T47D (cell line): Measurements from ENCODE around the gene CTSW.
A peak's percentile ranks its signal among the peaks of the same experiment; 100 is the strongest.

Experiments
- DNase-seq, 2 experiments: peaks; one replicate each; pipeline versions ENCODE4 v3.0.0 to v3.0.0-alpha.2; 2011 to 2012; ENCODE audit warnings: low read depth in 1 of 2, low spot score in 1 of 2
- JUND ChIP-seq: IDR thresholded peaks from 2 replicates; pipeline ENCODE4 v1.6.1; 2012; ENCODE audit warnings: low read depth
- in situ Hi-C: cut with HindIII; loops from 2 replicates; pipeline ENCODE4 v1.10.0; 2016; ENCODE audit warnings: low sequenced_read_pairs, low pct_unique_long_range_greater_than_20kb

The CTSW gene

DNA sequence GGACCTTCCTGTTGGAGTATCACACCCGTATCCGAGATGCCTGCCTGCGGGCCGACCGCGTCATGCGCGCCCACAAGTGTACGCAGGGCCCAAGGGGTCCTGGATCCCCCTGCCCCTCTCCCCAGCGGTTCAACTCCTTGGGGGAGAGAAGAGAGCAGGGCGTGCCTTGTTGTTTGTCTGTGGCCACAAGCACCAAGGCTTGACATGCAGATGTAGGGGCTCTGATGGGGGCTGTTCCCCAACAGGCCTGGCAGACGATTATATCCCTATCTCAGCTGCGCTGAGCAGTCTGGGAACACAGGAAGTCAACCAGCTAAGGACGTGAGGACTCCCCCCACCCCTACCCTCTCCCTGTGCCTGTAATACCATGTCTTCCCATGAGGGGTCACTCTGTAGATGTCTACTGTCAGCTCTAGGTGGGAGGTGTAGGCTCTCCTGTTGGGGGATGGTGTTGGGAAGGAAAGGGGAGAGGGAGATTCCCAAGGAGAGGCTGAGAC lies 28.5 kb upstream of the CTSW start:
- in situ Hi-C loops: no loop called here
- TF ChIP-seq JUND: no peak
- no peak for DNase-seq

DNA sequence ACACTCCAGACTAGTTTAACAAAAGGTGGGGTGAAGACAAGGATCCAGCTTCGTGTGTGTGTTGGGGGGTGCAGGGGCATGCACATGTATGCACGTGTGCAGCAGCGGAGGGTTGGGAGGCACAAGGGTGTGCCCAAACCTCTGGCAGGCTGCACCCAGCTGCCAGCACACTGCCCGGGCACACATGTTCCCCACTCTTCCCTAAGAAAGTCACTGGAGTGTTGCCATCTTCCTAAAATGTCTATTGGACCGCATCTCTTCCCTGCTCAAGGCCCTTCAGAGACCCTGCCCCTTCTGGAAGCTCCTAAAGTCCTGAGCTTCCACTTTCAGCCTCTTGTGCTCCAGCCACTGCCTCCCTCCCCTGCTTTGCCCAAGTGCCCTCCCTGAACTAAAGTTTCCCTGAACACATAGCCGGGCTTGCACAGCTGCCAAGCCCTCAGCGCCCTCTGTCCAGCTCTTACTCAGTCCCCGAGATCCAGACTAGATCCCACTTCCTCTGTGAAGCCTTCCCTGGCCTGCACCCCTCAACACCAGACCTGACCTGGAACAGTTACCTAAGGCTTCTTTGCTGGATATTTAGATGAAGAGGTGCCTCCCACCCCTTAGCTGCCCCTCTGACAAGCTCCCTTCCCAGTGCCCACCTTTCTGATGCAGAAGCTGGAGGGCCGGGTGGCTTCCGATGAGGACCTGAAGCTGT lies 27.7 kb upstream of the CTSW start:
- in situ Hi-C loops: no loop called here
- no peak for TF ChIP-seq JUND
- no peak for DNase-seq

DNA sequence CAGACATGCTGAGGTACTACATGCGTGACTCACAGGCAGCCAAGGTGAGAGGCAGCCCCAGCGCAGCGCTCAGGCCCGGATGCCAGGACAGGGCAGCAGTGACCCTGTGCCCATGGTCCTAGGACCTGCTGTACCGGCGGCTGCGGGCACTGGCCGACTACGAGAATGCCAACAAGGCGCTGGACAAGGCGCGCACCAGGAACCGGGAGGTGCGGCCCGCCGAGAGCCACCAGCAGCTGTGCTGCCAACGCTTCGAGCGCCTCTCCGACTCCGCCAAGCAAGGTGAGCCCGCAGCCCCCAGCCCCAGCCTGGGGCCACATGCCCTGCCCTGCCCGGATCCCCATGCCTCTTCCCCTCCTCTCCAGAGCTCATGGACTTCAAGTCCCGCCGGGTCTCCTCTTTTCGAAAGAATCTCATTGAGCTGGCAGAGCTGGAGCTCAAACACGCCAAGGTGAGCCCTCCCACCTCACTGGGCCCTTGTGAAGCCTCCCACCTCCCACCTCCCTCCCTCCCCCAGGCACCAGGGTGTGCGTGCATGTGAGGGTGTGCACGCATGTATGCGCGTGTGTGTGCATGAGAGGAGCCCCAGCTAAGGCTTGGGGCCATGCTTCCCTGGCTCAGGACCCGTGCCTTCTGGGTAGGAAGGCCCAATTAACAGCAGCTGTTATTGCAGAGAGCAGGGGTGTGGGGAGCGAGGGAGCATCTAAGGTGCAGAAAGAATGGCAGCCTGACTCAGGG lies 27.0 kb upstream of the CTSW start:
- in situ Hi-C loops: no loop called here
- no peak for DNase-seq
- no peak for TF ChIP-seq JUND

DNA sequence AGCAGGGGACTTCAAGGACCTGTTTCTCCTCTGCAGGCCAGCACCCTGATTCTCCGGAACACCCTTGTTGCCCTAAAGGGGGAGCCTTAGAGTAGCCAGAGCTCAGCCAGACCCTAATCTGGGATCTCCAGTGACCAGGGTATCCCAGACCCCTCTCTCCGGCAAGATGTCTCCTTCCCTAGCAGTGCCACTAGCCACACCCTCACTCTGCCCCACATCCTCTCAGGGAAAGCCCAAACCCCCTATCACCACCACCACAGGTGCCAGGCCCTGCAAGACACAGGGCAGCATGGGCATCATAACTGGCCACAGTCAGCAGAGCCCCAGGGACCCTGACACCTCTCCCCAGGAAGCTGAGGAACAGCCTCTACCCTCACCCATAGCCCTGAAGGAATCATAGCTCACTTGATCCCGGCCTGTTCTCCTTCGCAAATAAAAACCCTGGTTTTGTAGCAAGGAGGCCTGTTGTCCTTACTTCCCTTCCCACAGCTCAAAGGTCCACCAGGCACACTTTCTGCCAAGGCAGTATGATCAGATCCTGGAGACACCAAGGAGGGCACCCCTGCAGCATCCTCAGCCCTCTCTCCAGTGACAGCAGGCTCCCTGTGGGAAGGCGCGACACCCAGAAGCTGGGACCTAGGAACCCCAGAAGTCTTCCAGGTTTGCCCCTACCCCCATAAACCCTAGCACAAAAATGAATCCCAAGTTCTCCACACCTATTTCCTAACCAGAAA lies 26.2 kb upstream of the CTSW start:
- no peak for DNase-seq
- no peak for TF ChIP-seq JUND
- in situ Hi-C loops: no loop called here

DNA sequence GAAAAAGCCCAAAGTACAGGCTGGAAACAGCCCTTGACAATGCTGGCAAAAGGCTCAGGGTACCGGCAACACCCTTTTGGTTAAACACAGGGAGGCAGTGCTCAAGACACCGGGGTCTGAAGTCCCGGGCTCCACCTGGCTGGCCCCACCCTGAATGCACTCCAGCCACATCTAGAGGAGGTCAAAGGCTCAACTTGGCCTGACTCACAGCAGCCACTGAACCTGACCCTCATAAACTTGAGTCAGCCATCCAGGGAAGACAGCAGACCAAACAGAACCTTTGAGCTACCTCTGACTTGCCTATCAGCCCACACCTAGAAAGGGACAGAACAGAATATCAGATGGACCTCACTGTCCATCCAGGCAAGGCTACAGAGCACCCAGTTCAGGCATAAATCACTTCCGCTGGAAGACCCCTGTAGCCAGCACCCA lies 25.5 kb upstream of the CTSW start:
- DNase-seq: no peak
- no peak for TF ChIP-seq JUND
- in situ Hi-C loops: no loop called here

DNA sequence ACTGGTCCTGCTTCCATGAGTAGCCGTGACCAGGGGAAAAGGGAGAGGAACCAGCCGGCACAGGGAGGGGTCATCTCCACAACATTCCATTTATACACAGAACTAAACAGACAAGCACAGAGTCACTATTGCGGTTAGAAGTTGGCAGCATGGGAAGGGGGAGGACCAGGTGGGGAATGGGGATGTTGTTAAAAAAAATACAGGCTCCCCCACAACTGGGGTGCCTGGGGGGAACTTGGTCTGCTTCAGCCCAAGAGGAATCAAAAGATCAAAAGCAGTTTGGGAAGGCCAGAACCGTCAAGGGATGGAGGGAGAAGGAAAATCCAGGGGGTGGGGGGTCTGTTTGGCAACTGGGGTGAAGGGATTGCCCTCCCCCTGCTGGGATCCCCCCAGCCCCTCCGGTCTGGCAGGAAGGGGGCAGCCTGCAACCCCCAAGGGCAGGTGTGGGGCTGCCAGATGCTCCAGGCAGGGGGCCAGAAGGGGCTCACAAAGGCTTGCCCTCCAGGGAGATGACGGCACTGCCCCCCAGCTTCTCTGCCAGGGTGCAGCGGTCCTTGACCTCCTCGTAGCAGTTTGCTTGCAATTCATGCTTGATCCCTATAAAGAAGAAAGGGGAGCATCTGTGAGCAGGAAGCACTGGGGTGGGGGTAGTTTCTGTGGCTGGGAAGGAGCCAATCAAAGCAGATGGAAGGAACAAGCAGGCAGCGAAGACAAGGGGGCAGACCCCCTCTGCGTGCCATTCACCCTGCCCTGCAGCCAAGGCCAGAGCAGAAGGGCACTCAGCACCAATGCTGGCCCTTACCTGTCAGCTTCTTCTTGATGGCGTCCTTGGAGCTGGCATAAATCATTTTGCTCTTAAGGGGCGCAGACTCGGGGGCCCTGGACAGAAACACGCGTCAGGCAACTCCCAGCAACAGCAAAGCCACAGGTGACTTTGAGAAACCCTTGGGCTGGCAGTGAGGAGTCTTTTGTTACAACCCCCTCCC lies 24.5 kb upstream of the CTSW start:
- TF ChIP-seq JUND: no peak
- no peak for DNase-seq
- in situ Hi-C loops: no loop called here

DNA sequence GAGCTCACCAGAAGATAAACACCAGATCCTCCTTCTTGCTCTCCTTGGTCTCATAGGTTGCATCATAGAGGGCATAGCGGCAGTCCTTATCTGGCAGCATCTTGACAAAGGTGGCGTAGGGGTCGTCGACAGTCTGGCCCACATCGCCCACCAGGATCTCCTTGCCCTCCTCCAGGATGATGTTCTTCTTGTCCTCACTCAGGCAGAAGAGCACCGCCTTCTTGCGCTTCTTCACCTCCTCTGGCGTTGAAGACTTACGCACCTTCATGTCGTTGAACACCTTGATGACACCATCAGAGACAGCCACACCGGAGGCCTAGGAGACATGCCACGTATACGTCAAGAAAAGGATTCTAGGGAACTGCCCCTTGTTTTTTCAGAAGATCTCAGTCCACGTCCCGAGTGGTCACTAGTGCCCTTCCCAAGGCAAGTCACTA lies 23.7 kb upstream of the CTSW start:
- no peak for TF ChIP-seq JUND
- no peak for DNase-seq
- in situ Hi-C loops: no loop called here

GRCh38 chr11:65856689-65857499 lies 22.7 kb upstream of the CTSW start:
- in situ Hi-C loops: no loop called here
- TF ChIP-seq JUND: peak; percentile 50
- peak; percentile 84 to 87 for DNase-seq

- TF ChIP-seq JUND: no peak
- in situ Hi-C loops: no loop called here
- peak in 1 of 2 experiments; percentile 62 for DNase-seq
These were observed 22.2 kb upstream of the CTSW start for GRCh38 chr11:65857500-65857852.

DNA sequence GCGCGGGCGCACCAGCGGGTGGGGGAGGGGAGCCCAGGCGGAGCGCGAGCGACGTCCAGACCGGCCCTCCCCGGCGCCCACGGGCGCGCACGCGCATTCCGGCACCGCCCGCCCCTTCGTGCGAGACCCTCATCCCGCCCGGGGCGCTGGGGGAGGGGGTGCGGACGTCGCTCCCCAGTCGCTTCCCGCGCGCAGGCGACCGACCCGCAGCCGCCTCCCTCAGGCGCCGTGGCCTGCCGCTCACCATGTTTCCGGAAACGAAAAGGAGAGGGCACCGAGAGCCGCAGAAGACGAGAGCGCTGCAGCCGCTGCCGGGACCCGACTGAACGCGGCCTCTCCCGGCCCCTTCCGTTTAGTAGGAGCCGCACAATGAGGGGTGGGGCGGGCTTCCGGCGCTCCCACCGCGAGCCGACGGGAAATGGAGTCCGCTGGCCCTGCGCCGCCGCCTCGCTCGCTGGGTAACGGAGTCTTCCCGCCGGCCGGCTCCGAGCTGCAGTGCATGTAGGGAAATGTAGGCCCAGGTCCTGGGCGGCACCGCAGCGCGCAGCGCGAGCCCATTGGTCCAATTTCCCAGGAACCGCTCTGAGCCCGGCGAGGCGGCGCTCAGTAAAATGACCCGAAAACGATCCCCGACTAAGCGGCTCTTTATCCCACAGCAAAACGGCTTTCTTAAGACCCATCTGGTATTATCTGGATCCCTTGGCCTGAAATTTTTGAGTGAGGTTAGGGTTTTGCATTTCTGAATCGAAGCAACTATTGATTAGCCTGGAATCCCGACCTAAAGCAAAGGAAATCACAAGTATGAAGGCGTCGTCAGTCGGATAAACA lies 21.6 kb upstream of the CTSW start, which contains the start of gene CFL1:
TSS of gene CFL1 (minus strand) at position 328 of the 828 bp plus-strand sequence. CDS start at position 247, 81 bp downstream.
- in situ Hi-C loops: no loop called here
- TF ChIP-seq JUND: no peak

More for the DNA sequence above, 21.6 kb upstream of the CTSW start, which contains the start of gene CFL1:
- peak; percentile 90 to 99 for DNase-seq
